ENCODE results near the gene CLIC3.

GRCh38 chr9:136969774-136970173, 26.6 kb downstream of the CLIC3 start:
- TF ChIP-seq CTCF (conservative IDR thresholded peaks at IDR 0.05; ENCODE audit: low read depth, low read length) (no peak), EZH2 (IDR thresholded peaks at IDR 0.05; ENCODE audit: borderline replicate concordance, low read depth, low read length, poor library complexity, severe bottlenecking) (no peak)

All from A673 (cell line).